ENCODE measurements around the gene DHRS7C.
"Not testable (repeated sequence)": the region's sequence is repeated elsewhere in the genome, so short reads cannot be mapped to it uniquely, and the experiment has no call there.

The DHRS7C gene

DNA sequence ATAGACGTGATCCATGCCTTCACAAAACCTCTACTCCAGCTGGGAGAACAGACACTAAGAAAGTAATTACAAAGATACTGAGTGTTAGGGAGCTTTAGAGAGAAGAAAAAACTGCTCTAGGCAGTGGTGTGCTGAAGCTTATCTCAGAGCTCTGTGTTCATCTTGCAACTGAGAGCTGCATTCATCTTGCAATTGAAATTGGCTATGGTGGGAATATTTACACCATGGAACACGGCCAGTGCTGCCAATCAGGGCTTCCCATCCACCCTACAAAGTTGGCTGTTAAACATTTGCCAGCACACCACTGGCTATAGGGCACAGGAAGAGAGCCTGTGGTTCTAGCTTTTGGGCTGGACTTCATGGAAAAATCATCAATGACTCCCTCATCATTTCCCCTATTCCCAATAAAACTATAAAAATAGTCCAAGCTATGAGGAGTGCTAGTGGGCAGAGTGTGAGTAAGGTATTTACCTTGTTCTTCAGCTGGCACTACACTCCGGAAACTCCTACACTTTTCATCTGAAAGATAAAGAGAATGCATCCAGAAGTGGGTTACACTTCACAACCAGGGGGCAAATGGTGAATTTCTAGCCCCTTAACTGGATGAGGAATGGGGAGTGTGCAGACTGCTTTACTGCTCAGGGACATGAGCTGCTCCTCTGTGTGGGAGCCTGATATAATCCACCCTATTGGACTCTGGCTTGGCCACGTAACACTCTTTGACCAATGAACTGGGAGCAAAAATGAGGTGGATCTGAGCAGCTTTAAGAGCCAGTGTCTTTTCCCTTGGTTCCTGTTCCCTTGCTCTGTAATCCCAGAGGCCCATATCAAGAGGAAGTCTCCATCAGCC is 18.9 kb upstream of the DHRS7C start:
- no peak for DNase-seq (ENCODE audit: low read depth)

DNA sequence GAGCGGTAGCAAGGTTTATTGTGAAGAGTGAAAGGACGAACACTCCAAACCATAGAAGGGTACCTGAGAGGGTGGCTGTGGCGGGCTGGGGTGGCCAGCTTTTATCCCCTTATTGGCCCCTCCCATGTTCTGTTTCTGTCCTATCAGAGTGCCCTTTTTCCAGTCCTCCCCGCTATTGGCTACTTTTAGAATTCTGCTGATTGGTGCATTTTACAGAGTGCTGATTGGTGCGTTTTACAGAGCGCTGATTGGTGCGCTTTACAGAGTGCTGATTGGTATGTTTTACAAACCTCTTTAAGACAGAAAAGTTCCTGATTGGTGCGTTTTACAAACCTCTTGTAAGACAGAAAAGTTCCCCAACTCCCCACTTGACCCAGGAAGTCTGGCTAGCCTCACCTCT is 18.0 kb upstream of the DHRS7C start:
- DNase-seq (ENCODE audit: low read depth): no peak

DNA sequence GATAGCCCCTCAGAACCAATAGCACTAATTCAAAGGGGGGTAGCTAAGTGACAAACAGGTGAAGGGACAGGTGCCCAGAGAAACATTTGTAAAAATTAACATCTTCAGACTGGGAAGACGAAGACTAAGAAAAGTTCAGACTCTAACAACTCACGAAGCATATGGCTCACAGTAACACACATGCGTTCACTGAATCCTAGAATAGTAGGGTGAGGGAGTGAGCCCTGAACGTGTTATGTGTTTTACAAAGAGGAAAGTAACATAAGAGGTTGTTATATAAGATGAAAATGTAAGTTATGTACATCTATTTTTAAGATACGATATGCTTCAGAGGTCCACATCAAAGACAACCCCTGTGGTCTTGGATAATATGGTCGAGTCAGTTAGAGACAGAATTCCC is 15.3 kb upstream of the DHRS7C start:
- no peak for DNase-seq (ENCODE audit: low read depth)

GRCh38 chr17:9805769-9806168 is 14.4 kb upstream of the DHRS7C start:
- DNase-seq (ENCODE audit: low read depth): no peak

DNA sequence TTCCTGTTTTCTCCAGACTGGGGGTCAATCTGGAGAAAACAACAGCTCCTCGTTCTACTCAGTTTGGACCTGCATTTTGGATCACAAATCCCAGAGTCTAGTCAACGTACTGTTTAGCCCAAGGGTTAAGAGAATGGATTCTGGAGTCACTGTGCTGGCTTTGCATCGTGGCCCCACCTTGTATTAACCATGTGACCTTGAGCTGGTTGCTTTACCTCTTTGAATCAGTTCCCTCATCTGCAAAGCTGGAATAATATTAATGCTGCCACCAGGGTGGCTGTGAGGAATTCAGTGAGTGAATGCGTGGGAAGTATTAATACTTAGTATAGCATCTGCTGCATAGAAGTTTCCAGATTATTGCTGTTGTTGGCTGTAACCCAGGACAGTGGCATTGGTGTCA is 11.3 kb upstream of the DHRS7C start:
- DNase-seq (ENCODE audit: low read depth): no peak

DNA sequence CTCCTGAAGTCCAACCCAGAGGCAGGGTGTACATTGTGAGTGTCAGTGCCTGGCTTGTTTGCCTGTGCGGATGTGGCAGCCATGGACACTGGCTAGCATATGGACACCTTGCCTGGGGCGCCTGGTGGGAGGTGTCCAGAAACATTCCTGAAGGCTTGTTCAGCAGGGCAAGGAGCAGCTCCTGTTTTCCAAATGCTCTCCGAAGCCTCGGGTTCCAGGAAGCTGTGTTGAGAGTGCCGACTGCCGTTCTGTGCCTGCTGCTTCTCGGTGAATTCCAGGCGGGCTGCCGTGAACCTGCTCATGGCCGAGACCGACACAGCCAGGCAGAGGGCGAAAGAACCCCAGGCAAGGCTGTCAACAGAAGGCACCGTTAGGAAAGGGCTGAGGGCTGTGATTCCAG is 10.9 kb upstream of the DHRS7C start:
- DNase-seq (ENCODE audit: low read depth): no peak

GRCh38 chr17:9801505-9801904 is 10.1 kb upstream of the DHRS7C start:
- no peak for DNase-seq (ENCODE audit: low read depth)

- no peak for DNase-seq (ENCODE audit: low read depth)
Observed at GRCh38 chr17:9798724-9799123, 7.3 kb upstream of the DHRS7C start.

GRCh38 chr17:9798008-9798407 is 6.6 kb upstream of the DHRS7C start:
- no peak for DNase-seq (ENCODE audit: low read depth)

DNA sequence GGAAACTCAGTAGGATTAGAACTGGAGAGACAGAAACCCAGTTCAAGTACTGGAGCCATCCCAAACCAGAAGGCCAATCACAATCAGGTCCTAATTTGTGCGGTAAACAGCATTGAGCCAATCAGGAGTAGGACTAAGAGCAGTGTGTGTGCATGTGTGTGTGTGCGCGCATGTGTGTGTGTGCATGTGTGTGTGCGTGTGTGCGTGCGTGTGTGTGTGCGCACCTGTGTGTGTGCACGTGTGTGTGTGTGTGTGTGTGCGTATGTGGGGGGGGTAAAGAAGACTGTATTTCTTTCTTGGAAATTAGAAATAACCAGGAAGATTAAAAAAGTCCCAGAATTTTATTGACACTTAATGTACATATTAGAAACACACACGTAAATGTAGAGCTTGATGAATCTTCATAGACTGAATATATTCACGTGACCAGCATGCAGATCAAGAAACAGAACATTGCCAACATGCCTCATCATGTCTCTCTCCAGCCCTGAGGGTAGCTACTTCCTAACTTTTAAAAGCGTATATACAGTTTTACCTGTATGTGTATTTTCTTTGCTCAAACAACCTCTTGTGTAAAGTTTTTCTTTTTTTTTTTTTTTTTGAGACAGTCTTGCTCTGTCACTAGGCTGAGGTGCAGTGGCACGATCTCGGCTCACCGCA is 919 bp upstream of the DHRS7C start:
- DNase-seq (ENCODE audit: low read depth): no peak

GRCh38 chr17:9790316-9790715 is 1.1 kb downstream of the DHRS7C start:
- no peak for DNase-seq (ENCODE audit: low read depth)

DNA sequence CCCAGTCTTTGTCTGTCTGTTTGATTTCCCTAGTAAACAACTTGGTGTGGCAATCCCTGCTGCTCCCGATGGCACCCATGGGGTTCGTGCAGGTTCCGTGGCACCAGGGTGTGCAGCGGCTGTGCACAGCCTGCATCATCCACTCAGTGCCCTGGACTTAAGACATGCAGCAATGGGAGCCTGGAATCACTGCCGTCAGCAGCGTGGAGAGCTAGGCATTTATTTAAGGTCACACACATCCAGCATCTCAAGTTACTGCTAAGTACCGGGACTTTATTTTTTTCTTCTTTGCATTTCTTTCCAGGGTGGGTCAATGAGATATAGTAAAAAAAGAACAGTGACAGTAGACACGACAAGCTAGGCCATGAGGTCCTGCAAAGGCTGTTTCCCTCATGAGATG is 2.8 kb downstream of the DHRS7C start:
- no peak for DNase-seq (ENCODE audit: low read depth)

DNA sequence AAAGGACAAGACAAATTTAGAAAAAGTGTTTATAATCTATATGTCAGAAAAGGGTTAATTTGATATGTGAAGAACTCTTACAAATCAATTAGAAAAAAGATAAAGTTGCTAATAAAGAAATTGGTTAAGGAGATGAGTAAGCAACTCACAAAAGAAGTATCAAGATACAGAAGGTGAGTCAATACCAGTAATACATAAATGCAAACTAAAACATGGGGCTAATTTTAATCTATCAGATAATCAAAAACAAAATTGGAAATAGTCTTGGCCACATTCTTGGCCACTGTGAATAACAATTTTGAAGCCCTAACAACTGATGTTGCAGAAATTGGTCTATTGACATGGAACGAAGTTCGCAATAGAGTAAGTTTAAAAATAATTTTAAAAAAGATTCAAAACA is 6.8 kb downstream of the DHRS7C start:
- no peak for DNase-seq (ENCODE audit: low read depth)

DNA sequence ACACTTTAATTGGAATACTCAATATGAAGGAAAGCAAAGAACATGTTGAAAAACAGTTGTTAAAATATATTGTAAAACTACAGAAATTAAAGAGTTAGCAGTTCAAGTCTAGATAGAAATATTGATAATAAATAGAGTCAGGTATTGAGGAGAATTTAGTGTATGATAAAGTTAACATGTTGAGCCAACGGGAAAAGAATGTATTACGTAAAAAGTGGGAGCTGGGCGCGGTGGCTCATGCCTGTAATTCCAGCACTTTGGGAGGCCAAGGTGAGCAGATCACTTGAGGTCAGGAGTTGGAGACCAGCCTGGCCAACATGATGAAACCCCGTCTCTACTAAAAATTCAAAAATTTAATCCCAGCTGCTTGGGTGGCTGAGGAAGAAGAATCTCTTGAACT is 7.9 kb downstream of the DHRS7C start:
- DNase-seq (ENCODE audit: low read depth): not testable (repeated sequence)

- no peak for DNase-seq (ENCODE audit: low read depth)
Observed at GRCh38 chr17:9783050-9783449, 8.3 kb downstream of the DHRS7C start.

GRCh38 chr17:9780552-9780951 is 10.8 kb downstream of the DHRS7C start:
- DNase-seq (ENCODE audit: low read depth): no peak

GRCh38 chr17:9776911-9777310 is 14.5 kb downstream of the DHRS7C start:
- no peak for DNase-seq (ENCODE audit: low read depth)

DNA sequence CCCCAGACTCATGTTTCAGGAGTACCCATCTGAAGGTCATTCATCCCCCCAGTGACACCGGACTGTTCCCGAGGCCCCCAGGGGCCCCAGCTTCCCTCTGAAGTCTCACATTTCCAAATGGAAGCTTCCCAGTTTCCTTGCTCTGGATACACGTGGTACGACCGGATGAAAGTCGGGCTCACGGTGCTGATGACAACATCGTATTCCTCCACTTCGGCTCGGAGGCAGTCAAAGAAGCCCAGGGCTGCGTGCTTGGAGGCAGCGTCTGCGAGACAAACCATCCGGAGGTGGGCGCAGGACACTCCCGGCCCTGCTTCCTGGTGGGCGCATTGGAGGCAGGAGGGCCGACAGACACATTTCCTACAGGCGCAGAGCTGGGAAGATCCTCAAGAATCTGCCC is 18.7 kb downstream of the DHRS7C start:
- no peak for DNase-seq (ENCODE audit: low read depth)

GRCh38 chr17:9771465-9771864 is 19.9 kb downstream of the DHRS7C start:
- no peak for DNase-seq (ENCODE audit: low read depth)

GRCh38 chr17:9769036-9769695 is 22.2 kb downstream of the DHRS7C start:
- DNase-seq (ENCODE audit: low read depth): no peak

GRCh38 chr17:9768381-9768934 is 22.9 kb downstream of the DHRS7C start:
- DNase-seq (ENCODE audit: low read depth): no peak

- DNase-seq (ENCODE audit: low read depth): no peak
Observed at GRCh38 chr17:9767432-9767991, 23.9 kb downstream of the DHRS7C start.

GRCh38 chr17:9766970-9767369 is 24.4 kb downstream of the DHRS7C start:
- no peak for DNase-seq (ENCODE audit: low read depth)
